B cell (primary cell): ENCODE data around the gene FBXW10. TPM values are rescaled to one million over a fixed set of nuclear protein-coding genes. Genes with fewer than 3 reads are reported as not detected.
"Not testable (repeated sequence)": the region's sequence is repeated elsewhere in the genome, so short reads cannot be mapped to it uniquely, and the experiment has no call there.

ENCODE experiments used
- ATAC-seq: fragments of 200-7000 bp; cut with Tn5 transposase; one replicate; pipeline ENCODE4 v1.10.0; 2021; ENCODE audit warnings: low read depth, mild to moderate bottlenecking, moderate number of reproducible peaks, moderate library complexity
- CTCF ChIA-PET: fragments of 350-600 bp; sonication (Branson Sonifier 250); formaldehyde crosslinking; loops from one replicate; lab custom pipeline; 2021; ENCODE audit warnings: antibody characterized with exemption, inconsistent platforms; lab: Charles Lee
- POLR2A ChIA-PET: fragments of 350-600 bp; sonication (Branson Sonifier 250); formaldehyde crosslinking; loops from one replicate; lab custom pipeline; 2021; ENCODE audit warnings: antibody characterized with exemption; lab: Charles Lee
- DNase-seq: peaks from one replicate; pipeline ENCODE4 v3.0.0; 2013
- H2AFZ ChIP-seq: 2 replicates; pipeline ENCODE4 v1.6.1; 2012; ENCODE audit warnings: mild to moderate bottlenecking, low read depth, low read length; ENCODE audit not compliant: insufficient read depth, poor library complexity, severe bottlenecking
- H3K27ac ChIP-seq, 2 donors: 1 replicate in 1 of 2; 2 replicates in 1 of 2; pipeline ENCODE4 v1.5.1; 2012 to 2013; ENCODE audit warnings: low read length in 2 of 2, mild to moderate bottlenecking in 2 of 2, moderate library complexity in 1 of 2
- H3K27me3 ChIP-seq, 4 experiments: fragments of 200-600 bp in 1 of 4; sonication (generic) in 1 of 4; replicated peaks in 1 of 4; 1 replicate in 2 of 4; 2 replicates in 2 of 4; pipeline versions ENCODE4 v1.6.1 to v1.7.0; 2013 to 2016; ENCODE audit warnings: low read length in 3 of 4, mild to moderate bottlenecking in 2 of 4, mixed read lengths in 1 of 4, moderate library complexity in 1 of 4; ENCODE audit not compliant: insufficient read depth in 4 of 4, control insufficient read depth in 3 of 4; ENCODE audit errors: control extremely low read depth in 1 of 4
- H3K36me3 ChIP-seq, 2 experiments: replicated peaks in 1 of 2; 1 replicate in 1 of 2; 2 replicates in 1 of 2; pipeline versions ENCODE4 v1.6.1 to v1.7.1; 2013; ENCODE audit warnings: low read length in 1 of 2; ENCODE audit not compliant: insufficient read depth in 2 of 2, control insufficient read depth in 1 of 2; ENCODE audit errors: control extremely low read depth in 1 of 2, extremely low read depth in 1 of 2
- H3K4me1 ChIP-seq, 2 donors: fragments of 200-600 bp in 1 of 2; sonication (generic) in 1 of 2; 1 replicate in 1 of 2; 2 replicates in 1 of 2; pipeline versions ENCODE4 v1.5.1 to v1.6.1; 2013 to 2017; ENCODE audit warnings: low read length in 2 of 2; ENCODE audit not compliant: control insufficient read depth in 2 of 2, insufficient read depth in 2 of 2
- H3K4me2 ChIP-seq: replicated peaks from 2 replicates; pipeline ENCODE3; 2012; ENCODE audit warnings: mild to moderate bottlenecking, low read depth, low read length; ENCODE audit not compliant: poor library complexity, severe bottlenecking
- H3K4me3 ChIP-seq, 5 experiments: fragments of 200-600 bp in 1 of 5; sonication (generic) in 1 of 5; 1 replicate in 3 of 5; 2 replicates in 2 of 5; pipeline versions ENCODE4 v1.5.1 to v1.7.0; 2011 to 2016; ENCODE audit warnings: low read length in 4 of 5, mild to moderate bottlenecking in 4 of 5, low read depth in 2 of 5, control low read depth in 1 of 5, moderate library complexity in 1 of 5; ENCODE audit not compliant: insufficient read depth in 1 of 5; ENCODE audit errors: control extremely low read depth in 1 of 5, extremely low read depth in 1 of 5
- H3K79me2 ChIP-seq: fragments of 200-600 bp; sonication (generic); one replicate; pipeline ENCODE4 v1.6.0; 2016; ENCODE audit warnings: low read length; ENCODE audit not compliant: control insufficient read depth, insufficient read depth
- H3K9ac ChIP-seq: fragments of 200-600 bp; sonication (generic); 2 replicates; pipeline ENCODE4 v1.6.1; 2017; ENCODE audit warnings: mild to moderate bottlenecking, low read length, moderate library complexity
- H3K9me3 ChIP-seq, 3 donors: one replicate each; pipeline versions ENCODE4 v1.6.1 to v1.7.1; 2013; ENCODE audit warnings: low read length in 2 of 3; ENCODE audit not compliant: control insufficient read depth in 2 of 3, insufficient read depth in 1 of 3; ENCODE audit errors: control extremely low read depth in 1 of 3
- H4K20me1 ChIP-seq: 2 replicates; pipeline ENCODE4 v1.6.0; 2012; ENCODE audit warnings: mild to moderate bottlenecking, low read length; ENCODE audit not compliant: insufficient read depth, control insufficient read depth, poor library complexity, severe bottlenecking
- H3K27ac Mint-ChIP-seq: one replicate; pipeline ENCODE4 v1.8.0; 2021; ENCODE audit warnings: mixed read lengths
- H3K27me3 Mint-ChIP-seq: one replicate; pipeline ENCODE4 v1.8.0; 2021; ENCODE audit warnings: mixed read lengths
- H3K4me1 Mint-ChIP-seq: one replicate; pipeline ENCODE4 v1.8.0; 2021; ENCODE audit warnings: mixed read lengths
- H3K4me3 Mint-ChIP-seq: one replicate; pipeline ENCODE4 v1.8.0; 2021; ENCODE audit warnings: mixed read lengths
- H3K9me3 Mint-ChIP-seq: one replicate; pipeline ENCODE4 v1.8.0; 2022; ENCODE audit warnings: mixed read lengths; ENCODE audit not compliant: insufficient read depth
- WGBS: methylation state at CpG from one replicate; pipeline ENCODE4 v1.1.5; 2013; ENCODE audit warnings: missing lambda C conversion rate; ENCODE audit not compliant: insufficient coverage; 5-methylcytosine and 5-hydroxymethylcytosine counted together
- intact Hi-C: fragments of 100-400 bp; cut with micrococcal nuclease; formaldehyde crosslinking; loops from one replicate; pipeline ENCODE4 v1.10.0; 2022
- polyA plus RNA-seq: library from polyadenylated mRNA; depleted of rRNA; stranded (reverse); fragments of >200 nt; gene quantifications from 2 replicates; pipeline ENCODE4 v1.2.3, GENCODE V29; 2012
- total RNA-seq, 2 donors: library from RNA; stranded (reverse); fragments of 120-200 nt in 1 of 2; gene quantifications; 1 replicate in 1 of 2; 2 replicates in 1 of 2; pipeline versions ENCODE4 v1.2.3 to v1.2.4, GENCODE V29; 2013 to 2022

FBXW10 gene
- total and polyA plus RNA-seq, 2 donors (not counting 1 experiment from before 2014, with no cell fraction given): not detected

GRCh38 chr17:18744726-18745125 is 872 bp downstream of the FBXW10 start:
- H3K27ac Mint-ChIP-seq, H4K20me1 ChIP-seq, H3K9me3 Mint-ChIP-seq, H3K36me3 ChIP-seq, H3K4me1 ChIP-seq, H3K4me1 Mint-ChIP-seq, H3K4me3 Mint-ChIP-seq, ATAC-seq, H3K9ac ChIP-seq, H3K27ac ChIP-seq, H3K79me2 ChIP-seq, DNase-seq, H2AFZ ChIP-seq, H3K9me3 ChIP-seq, H3K27me3 Mint-ChIP-seq, intact Hi-C loops, H3K4me2 ChIP-seq, CTCF ChIA-PET, H3K27me3 ChIP-seq, H3K4me3 ChIP-seq, POLR2A ChIA-PET: not testable (repeated sequence)
- WGBS: no CpG with 5 or more reads among the region's 4 CpGs

GRCh38 chr17:18746551-18746950 is 2.7 kb downstream of the FBXW10 start:
- H3K4me3 Mint-ChIP-seq, H3K9me3 ChIP-seq, ATAC-seq, H3K27ac ChIP-seq, H4K20me1 ChIP-seq, intact Hi-C loops, H3K9ac ChIP-seq, DNase-seq, H3K36me3 ChIP-seq, H3K4me1 Mint-ChIP-seq, POLR2A ChIA-PET, H2AFZ ChIP-seq, H3K4me1 ChIP-seq, H3K27ac Mint-ChIP-seq, H3K79me2 ChIP-seq, H3K27me3 ChIP-seq, H3K4me3 ChIP-seq, H3K4me2 ChIP-seq, H3K27me3 Mint-ChIP-seq, H3K9me3 Mint-ChIP-seq, CTCF ChIA-PET: not testable (repeated sequence)
- WGBS: 80% methylated on average over 1 of the region's 3 CpGs

GRCh38 chr17:18747501-18747900 is 3.6 kb downstream of the FBXW10 start:
- DNase-seq, POLR2A ChIA-PET, intact Hi-C loops, H3K27me3 ChIP-seq, H4K20me1 ChIP-seq, H3K4me1 Mint-ChIP-seq, H2AFZ ChIP-seq, ATAC-seq, H3K4me1 ChIP-seq, H3K4me3 ChIP-seq, H3K27me3 Mint-ChIP-seq, H3K9me3 Mint-ChIP-seq, H3K9ac ChIP-seq, H3K4me3 Mint-ChIP-seq, H3K9me3 ChIP-seq, H3K4me2 ChIP-seq, CTCF ChIA-PET, H3K27ac ChIP-seq, H3K36me3 ChIP-seq, H3K27ac Mint-ChIP-seq, H3K79me2 ChIP-seq: not testable (repeated sequence)
- no CpG with 5 or more reads among the region's 6 CpGs for WGBS

- DNase-seq, H3K27ac ChIP-seq, H3K27me3 Mint-ChIP-seq, H3K4me1 ChIP-seq, H3K27ac Mint-ChIP-seq, H3K4me3 Mint-ChIP-seq, ATAC-seq, H3K27me3 ChIP-seq, H4K20me1 ChIP-seq, CTCF ChIA-PET, H3K9me3 Mint-ChIP-seq, H3K4me2 ChIP-seq, H3K9ac ChIP-seq, H3K4me1 Mint-ChIP-seq, H3K36me3 ChIP-seq, H3K79me2 ChIP-seq, H3K9me3 ChIP-seq, H2AFZ ChIP-seq, H3K4me3 ChIP-seq, intact Hi-C loops, POLR2A ChIA-PET: not testable (repeated sequence)
- WGBS: no CpG with 5 or more reads among the region's 1 CpG
These were observed 6.4 kb downstream of the FBXW10 start for GRCh38 chr17:18750242-18750641.
